ENCODE results near the gene GPR62. TPM values are rescaled to one million over a fixed set of nuclear protein-coding genes. Genes with fewer than 3 reads are reported as not detected.

GPR62 gene
- total RNA-seq, 2 donors from 2014 or later = not detected

DNA sequence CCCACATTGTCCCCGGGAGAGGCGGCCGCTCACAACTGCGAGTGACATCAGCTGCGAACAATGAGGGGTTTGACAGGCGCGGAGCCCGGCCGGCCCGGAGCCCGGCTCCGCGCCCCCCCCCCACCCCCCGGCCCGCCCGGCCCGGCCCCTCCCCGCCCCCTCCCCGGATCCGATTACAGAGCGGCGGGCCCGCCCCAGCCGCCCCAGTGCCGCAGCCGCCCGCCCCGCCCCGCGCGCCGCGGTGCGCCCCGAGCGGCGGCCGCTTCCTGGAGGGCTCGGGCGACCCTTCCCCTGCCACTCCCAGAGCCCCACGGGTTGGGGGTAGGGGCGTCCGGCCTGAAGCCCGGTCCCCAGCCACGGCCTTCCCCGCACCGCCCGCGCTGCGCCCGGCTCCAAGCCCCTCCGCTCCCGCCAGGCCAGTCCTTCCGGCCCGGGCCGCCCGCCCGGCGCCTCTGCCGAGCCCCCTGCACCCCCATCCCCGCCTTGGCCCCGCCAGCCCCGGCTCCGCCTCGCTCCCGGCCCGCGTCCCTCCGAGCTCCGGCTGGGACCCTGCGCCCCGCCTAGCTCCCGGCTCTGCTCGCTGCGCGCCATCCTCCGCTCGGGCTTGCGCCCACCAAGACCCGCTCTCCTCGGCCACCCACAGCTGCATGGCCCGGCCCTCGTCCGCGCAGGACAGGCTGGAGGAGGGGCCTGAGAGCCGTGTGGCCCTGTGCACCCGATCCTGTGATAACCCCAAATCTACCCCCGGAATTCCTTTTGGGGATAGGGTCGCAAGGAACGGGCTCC is 12.4 kb downstream of the GPR62 start, which contains the start of gene PCBP4:
TSS of gene PCBP4 (minus strand) at position 71 of the 786 bp plus-strand sequence. CDS start 6,214 bp downstream, outside the sequence.
- 0% methylated on average over 7 to 59 of the region's 90 CpGs for WGBS, 2 donors
- peak within 1 kb of the TSS; percentile 75 to 91 (median 80) for H3K27ac ChIP-seq
- H3K4me3 ChIP-seq = peak within 1 kb of the TSS; percentile 36 to 42
- H3K4me1 ChIP-seq = peaks cover 64% of the 10 kb centered on the region
- peak; percentile 85 for ATAC-seq
- intact Hi-C loops (cut with DNase I) = no loop called here
- peak; percentile 79 to 86 (median 84) for DNase-seq
- TF ChIP-seq, protein P1, sequence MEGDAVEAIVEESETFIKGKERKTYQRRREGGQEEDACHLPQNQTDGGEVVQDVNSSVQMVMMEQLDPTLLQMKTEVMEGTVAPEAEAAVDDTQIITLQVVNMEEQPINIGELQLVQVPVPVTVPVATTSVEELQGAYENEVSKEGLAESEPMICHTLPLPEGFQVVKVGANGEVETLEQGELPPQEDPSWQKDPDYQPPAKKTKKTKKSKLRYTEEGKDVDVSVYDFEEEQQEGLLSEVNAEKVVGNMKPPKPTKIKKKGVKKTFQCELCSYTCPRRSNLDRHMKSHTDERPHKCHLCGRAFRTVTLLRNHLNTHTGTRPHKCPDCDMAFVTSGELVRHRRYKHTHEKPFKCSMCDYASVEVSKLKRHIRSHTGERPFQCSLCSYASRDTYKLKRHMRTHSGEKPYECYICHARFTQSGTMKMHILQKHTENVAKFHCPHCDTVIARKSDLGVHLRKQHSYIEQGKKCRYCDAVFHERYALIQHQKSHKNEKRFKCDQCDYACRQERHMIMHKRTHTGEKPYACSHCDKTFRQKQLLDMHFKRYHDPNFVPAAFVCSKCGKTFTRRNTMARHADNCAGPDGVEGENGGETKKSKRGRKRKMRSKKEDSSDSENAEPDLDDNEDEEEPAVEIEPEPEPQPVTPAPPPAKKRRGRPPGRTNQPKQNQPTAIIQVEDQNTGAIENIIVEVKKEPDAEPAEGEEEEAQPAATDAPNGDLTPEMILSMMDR (IDR thresholded peaks at IDR 0.05) = peak in 1 of 7 experiments; percentile 4
- TF ChIP-seq POLR2A (IDR thresholded peaks at IDR 0.05) = peak; percentile 30 to 57 (median 54)
- H3K9me3 ChIP-seq = no peaks in the 10 kb centered on the region
- no peaks in the 10 kb centered on the region for H3K27me3 ChIP-seq
- H3K36me3 ChIP-seq (replicated peaks in 1 of 2; ENCODE audit: insufficient read depth in 1 of 2, low read depth in 2 of 2) = no peaks in the 10 kb centered on the region

- ATAC-seq (no peak), DNase-seq (peak in 1 of 4 donors; percentile 33)
- H3K36me3 ChIP-seq (replicated peaks in 1 of 2; ENCODE audit: insufficient read depth in 1 of 2, low read depth in 2 of 2) = no peaks in the 10 kb centered on the region
- no peaks in the 10 kb centered on the region for H3K27me3 ChIP-seq
- H3K9me3 ChIP-seq = no peaks in the 10 kb centered on the region
- TF ChIP-seq, protein P1 (IDR thresholded peaks at IDR 0.05) = no peak
- TF ChIP-seq POLR2A (IDR thresholded peaks at IDR 0.05) = no peak
- H3K4me3 ChIP-seq = peak overlapping the region in 1 of 2 donors; percentile 36
- H3K4me1 ChIP-seq = peaks cover 66% of the 10 kb centered on the region
- 0 to 13% methylated on average over 4 to 11 of the region's 11 CpGs for WGBS, 2 donors
- intact Hi-C loops (cut with DNase I) = no loop called here
- H3K27ac ChIP-seq = peak overlapping the region; percentile 75 to 91 (median 80)
These were observed 13.1 kb downstream of the GPR62 start for GRCh38 chr3:51968170-51968775.

DNA sequence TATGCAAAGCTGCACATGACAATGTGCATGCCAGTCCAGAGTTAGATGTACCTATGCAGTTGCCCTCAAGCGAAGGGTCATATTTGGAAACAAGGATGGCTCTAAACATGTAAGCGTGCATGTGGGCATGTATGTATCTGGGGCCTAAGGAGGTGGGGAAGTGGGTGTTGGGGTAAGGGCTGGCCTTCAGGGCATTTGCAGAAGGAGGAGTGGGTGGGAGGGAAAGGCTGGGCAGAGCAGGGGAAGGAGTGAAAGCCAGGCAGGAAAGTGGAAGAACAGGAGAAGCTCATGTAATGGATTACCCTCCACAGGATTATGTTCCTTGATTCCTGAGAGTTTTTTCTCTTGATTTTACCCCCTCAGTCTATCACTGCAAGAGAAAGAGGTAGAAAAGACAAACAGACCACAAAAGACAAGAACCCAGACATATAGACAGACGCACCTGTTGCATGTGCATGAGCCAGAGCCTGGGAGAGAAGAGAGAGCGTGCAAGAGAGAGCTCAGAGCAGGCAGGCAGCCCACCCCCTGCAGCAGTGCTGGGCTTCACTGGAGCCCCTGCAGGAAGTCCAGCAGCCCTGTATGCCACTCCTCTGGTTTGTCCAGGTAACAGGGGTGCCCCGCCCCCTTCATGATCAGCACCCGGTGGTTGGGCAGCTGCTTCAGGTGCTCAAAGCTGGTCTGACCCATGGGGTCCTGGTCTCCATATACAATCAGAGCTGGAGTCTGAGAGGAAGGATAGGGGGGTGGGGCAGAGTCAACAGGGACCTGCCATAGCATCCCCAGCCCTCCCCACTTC is 13.9 kb downstream of the GPR62 start:
- TF ChIP-seq POLR2A (IDR thresholded peaks at IDR 0.05) = no peak
- TF ChIP-seq, protein P1 (IDR thresholded peaks at IDR 0.05) = no peak
- Histone ChIP-seq H3K4me1 (peaks cover 73% of the 10 kb centered on the region), H3K9me3 (no peaks in the 10 kb centered on the region), H3K27me3 (no peaks in the 10 kb centered on the region), H3K4me3 (no peak overlapping the region), H3K36me3 (replicated peaks in 1 of 2; ENCODE audit: insufficient read depth in 1 of 2, low read depth in 2 of 2) (no peaks in the 10 kb centered on the region), H3K27ac (peak overlapping the region in 3 of 4 donors; percentile 77 to 91 (median 83))
- intact Hi-C loops (cut with DNase I) = no loop called here
- ATAC-seq (no peak), DNase-seq (no peak)
- 86 to 96% methylated on average over 5 to 6 of the region's 6 CpGs for WGBS, 2 donors

DNA sequence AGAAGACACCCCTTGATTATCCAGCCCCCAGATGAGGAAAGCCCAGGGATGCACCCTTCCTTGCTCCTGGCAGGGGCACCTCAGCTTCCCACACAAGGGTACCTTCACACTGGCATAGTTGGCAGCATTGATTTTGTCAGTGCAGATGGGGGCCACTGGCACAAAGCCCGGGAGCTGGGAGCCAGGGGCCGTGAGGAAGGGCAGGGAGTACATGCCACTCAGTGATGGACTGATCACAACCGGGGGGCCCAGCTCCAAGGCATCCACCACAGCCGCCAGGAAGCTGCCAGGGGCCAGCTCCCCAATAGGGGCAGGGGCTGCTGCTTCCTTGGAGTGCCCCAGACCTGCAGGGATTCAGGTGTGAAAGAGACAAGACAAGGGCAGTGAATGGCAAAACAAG is 14.7 kb downstream of the GPR62 start:
- intact Hi-C loops (cut with DNase I) = no loop called here
- H3K27ac ChIP-seq = peak overlapping the region in 3 of 4 donors; percentile 25 to 52 (median 46)
- DNase-seq (no peak), ATAC-seq (no peak)
- H3K36me3 ChIP-seq (replicated peaks in 1 of 2; ENCODE audit: insufficient read depth in 1 of 2, low read depth in 2 of 2) = no peaks in the 10 kb centered on the region
- H3K27me3 ChIP-seq = no peaks in the 10 kb centered on the region
- peaks cover 81% of the 10 kb centered on the region for H3K4me1 ChIP-seq
- H3K9me3 ChIP-seq = no peaks in the 10 kb centered on the region
- TF ChIP-seq, protein P1 (IDR thresholded peaks at IDR 0.05) = no peak
- TF ChIP-seq POLR2A (IDR thresholded peaks at IDR 0.05) = no peak
- H3K4me3 ChIP-seq = no peak overlapping the region
- WGBS, 2 donors = 62% methylated on average over 4 of the region's 4 CpGs; no CpG with 5 or more reads in 1 of the 2 donors
